K562 treated with DMSO at 1 percent for 48 hours (cell line): ENCODE results near the gene KRTAP3-3. TPM values are rescaled to one million over a fixed set of nuclear protein-coding genes. Genes with fewer than 3 reads are reported as not detected.

Experiments used
- total RNA-seq: library from RNA; unstranded; fragments of 300-600 nt; gene quantifications from 2 replicates; pipeline ENCODE4 v1.2.3, GENCODE V29; 2022; ENCODE audit warnings: low replicate concordance; ENCODE audit errors: extremely low read depth

The KRTAP3-3 gene
- total RNA-seq: not detected in 2 replicates

DNA sequence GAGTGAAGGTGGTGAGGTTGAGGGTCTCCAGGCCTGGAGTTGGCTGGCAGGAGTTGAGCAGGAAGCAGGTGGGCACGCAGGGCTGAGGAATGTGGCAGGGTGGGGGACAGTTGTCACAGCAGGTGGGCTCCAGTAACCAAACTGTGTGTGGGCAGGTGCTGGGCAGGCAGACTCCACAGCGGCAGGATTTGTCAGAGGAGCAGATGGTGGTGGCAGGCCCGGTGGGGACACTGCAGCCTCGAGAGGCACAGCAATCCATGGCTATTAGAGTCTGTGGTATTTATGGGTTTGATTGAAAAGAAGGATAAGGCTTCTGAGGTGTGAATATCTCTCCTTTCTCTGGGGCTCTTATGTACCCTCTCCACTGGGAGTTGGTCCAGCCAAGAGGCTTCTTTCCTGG is at the start of gene KRTAP3-3:
Gene KRTAP3-3 (minus strand): TSS at position 326 of the 400 bp plus-strand sequence. CDS start 67 bp downstream, at position 259.

GRCh38 chr17:41040783-41041571 is 47.0 kb upstream of the KRTAP3-3 start, which contains the start of gene KRTAP1-1:
TSS of gene KRTAP1-1 (minus strand) at chr17:41041450. CDS start at chr17:41041397, 53 bp downstream.

DNA sequence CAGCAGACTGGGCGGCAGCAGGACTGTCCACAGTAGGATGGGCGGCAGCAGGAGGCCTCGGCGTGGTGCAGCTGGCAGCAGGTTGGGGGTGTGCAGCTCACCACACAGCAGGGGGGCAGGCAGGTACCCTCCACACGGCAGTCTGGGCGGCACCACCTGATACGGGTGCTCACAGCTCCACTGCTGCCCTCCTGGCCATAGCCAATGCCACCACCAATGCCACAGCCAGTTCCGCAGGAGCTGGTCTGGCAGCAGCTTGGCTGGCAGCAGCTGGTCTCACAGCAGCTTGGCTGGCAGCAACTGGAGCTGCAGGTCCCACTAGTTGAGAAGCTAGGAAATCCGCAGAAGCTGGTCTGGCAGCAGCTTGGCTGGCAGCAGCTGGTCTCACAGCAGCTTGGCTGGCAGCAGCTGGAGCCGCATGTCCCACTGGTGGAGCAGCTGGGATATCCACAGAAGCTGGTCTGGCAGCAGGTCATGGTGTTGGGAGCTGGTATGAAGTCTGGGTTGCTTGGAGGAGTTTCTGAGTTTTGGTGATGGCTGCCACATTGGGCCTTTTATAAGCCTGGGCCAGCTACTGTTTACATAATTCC is 40.5 kb upstream of the KRTAP3-3 start, which contains the start of gene KRTAP1-3:
Gene KRTAP1-3 (minus strand): TSS at position 529 of the 590 bp plus-strand sequence. CDS start 53 bp downstream, at position 476.

GRCh38 chr17:41029633-41030245 is 35.8 kb upstream of the KRTAP3-3 start, which contains the start of gene KRTAP1-4:
TSS of gene KRTAP1-4 (minus strand) at chr17:41030195. CDS start at chr17:41030078, 117 bp downstream.

DNA sequence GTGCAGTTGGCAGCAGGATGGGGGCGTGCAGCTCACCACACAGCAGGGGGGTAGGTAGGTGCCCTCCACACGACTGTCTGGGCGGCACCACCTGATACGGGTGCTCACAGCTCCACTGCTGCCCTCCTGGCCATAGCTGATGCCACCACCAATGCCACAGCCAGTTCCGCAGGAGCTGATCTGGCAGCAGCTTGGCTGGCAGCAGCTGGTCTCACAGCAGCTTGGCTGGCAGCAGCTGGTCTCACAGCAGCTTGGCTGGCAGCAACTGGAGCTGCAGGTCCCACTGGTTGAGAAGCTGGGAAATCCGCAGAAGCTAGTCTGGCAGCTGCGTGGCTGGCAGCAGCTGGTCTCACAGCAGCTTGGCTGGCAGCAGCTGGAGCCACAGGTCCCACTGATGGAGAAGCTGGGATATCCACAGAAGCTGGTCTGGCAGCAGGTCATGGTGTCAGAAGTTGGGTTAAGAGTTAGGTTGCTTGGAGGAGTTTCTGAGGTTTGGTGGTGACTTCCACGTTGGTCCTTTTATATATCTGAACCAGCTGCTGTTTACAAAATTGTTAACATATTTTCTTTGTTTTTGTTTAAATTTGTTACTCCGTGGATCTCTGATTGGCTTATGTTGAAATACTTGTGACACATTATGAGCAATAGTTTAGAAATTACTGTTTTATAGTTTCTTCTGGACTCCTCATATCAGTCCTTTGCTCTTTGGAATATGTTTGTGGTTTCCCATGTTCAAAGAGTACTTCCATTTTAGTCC is 32.9 kb upstream of the KRTAP3-3 start, which contains the start of gene KRTAP1-5:
Gene KRTAP1-5 (minus strand): TSS at position 494 of the 757 bp plus-strand sequence. CDS start 53 bp downstream, at position 441.

GRCh38 chr17:41008811-41009210 is 14.8 kb upstream of the KRTAP3-3 start, which contains the start of gene KRTAP3-1:
TSS of gene KRTAP3-1 (minus strand) at chr17:41009128. CDS start at chr17:41009074, 54 bp downstream.

GRCh38 chr17:40999563-40999962 is 5.6 kb upstream of the KRTAP3-3 start, which contains the start of gene KRTAP3-2:
TSS of gene KRTAP3-2 (minus strand) at chr17:40999906. CDS start at chr17:40999853, 53 bp downstream.

GRCh38 chr17:40984226-40984625 is 9.7 kb downstream of the KRTAP3-3 start, which contains the start of gene KRT40:
TSS of gene KRT40 (minus strand) at chr17:40984326. CDS start at chr17:40984273, 53 bp downstream.

GRCh38 chr17:40966848-40967247 is 27.1 kb downstream of the KRTAP3-3 start, which contains the start of gene KRT39:
TSS of gene KRT39 (minus strand) at chr17:40966948. CDS start at chr17:40966856, 92 bp downstream.

Other genes starting within 250 kb of the KRTAP3-3 start
- not detected in 2 replicates for gene KRT25, start 238.8 kb downstream of the KRTAP3-3 start, total RNA-seq
- gene KRT26, start 222.0 kb downstream of the KRTAP3-3 start, total RNA-seq: not detected in 2 replicates
- gene KRT27, start 211.6 kb downstream of the KRTAP3-3 start, total RNA-seq: not detected in 2 replicates
- gene KRT28, start 194.2 kb downstream of the KRTAP3-3 start, total RNA-seq: not detected in 2 replicates
- not detected in 2 replicates for gene KRT10, start 171.6 kb downstream of the KRTAP3-3 start, total RNA-seq
- gene KRT12, start 126.9 kb downstream of the KRTAP3-3 start, total RNA-seq: not detected in 2 replicates
- not detected in 2 replicates for gene KRT20, start 108.9 kb downstream of the KRTAP3-3 start, total RNA-seq
- gene KRT23, start 56.5 kb downstream of the KRTAP3-3 start, total RNA-seq: not detected in 2 replicates
- gene KRT39, start 27.2 kb downstream of the KRTAP3-3 start, total RNA-seq: not detected in 2 replicates
- not detected in 2 replicates for gene KRT40, start 9.8 kb downstream of the KRTAP3-3 start, total RNA-seq
- gene KRTAP3-2, start 5.7 kb upstream of the KRTAP3-3 start, total RNA-seq: not detected in 2 replicates
- not detected in 2 replicates for gene KRTAP3-1, start 15.0 kb upstream of the KRTAP3-3 start, total RNA-seq
- gene KRTAP1-5, start 33.0 kb upstream of the KRTAP3-3 start, total RNA-seq: not detected in 2 replicates
- gene KRTAP1-4, start 36.0 kb upstream of the KRTAP3-3 start, total RNA-seq: not detected in 2 replicates
- not detected in 2 replicates for gene KRTAP1-3, start 40.7 kb upstream of the KRTAP3-3 start, total RNA-seq
- not detected in 2 replicates for gene KRTAP1-1, start 47.3 kb upstream of the KRTAP3-3 start, total RNA-seq
- not detected in 2 replicates for gene KRTAP2-1, start 53.2 kb upstream of the KRTAP3-3 start, total RNA-seq
- not detected in 2 replicates for gene KRTAP2-2, start 61.1 kb upstream of the KRTAP3-3 start, total RNA-seq
- not detected in 2 replicates for gene KRTAP2-3, start 66.0 kb upstream of the KRTAP3-3 start, total RNA-seq
- not detected in 2 replicates for gene KRTAP2-4, start 71.7 kb upstream of the KRTAP3-3 start, total RNA-seq
- gene KRTAP4-7, start 90.0 kb upstream of the KRTAP3-3 start, total RNA-seq: not detected in 2 replicates
- not detected in 2 replicates for gene KRTAP4-8, start 104.0 kb upstream of the KRTAP3-3 start, total RNA-seq
- not detected in 2 replicates for gene KRTAP4-16, start 108.0 kb upstream of the KRTAP3-3 start, total RNA-seq
- gene KRTAP4-9, start 111.2 kb upstream of the KRTAP3-3 start, total RNA-seq: not detected in 2 replicates
- not detected in 2 replicates for gene KRTAP4-11, start 124.2 kb upstream of the KRTAP3-3 start, total RNA-seq
- gene KRTAP4-12, start 130.0 kb upstream of the KRTAP3-3 start, total RNA-seq: not detected in 2 replicates
- gene KRTAP4-6, start 146.4 kb upstream of the KRTAP3-3 start, total RNA-seq: not detected in 2 replicates
- not detected in 2 replicates for gene KRTAP4-5, start 155.7 kb upstream of the KRTAP3-3 start, total RNA-seq
- gene KRTAP4-4, start 166.6 kb upstream of the KRTAP3-3 start, total RNA-seq: not detected in 2 replicates
- gene KRTAP4-3, start 174.1 kb upstream of the KRTAP3-3 start, total RNA-seq: not detected in 2 replicates
- not detected in 2 replicates for gene KRTAP4-2, start 184.1 kb upstream of the KRTAP3-3 start, total RNA-seq
- gene KRTAP4-1, start 190.7 kb upstream of the KRTAP3-3 start, total RNA-seq: not detected in 2 replicates
- not detected in 2 replicates for gene KRTAP9-1, start 195.7 kb upstream of the KRTAP3-3 start, total RNA-seq
- gene KRTAP9-2, start 232.5 kb upstream of the KRTAP3-3 start, total RNA-seq: not detected in 2 replicates
- gene KRTAP9-3, start 238.3 kb upstream of the KRTAP3-3 start, total RNA-seq: not detected in 2 replicates
- not detected in 2 replicates for gene KRTAP9-8, start 243.8 kb upstream of the KRTAP3-3 start, total RNA-seq